Measurements from ENCODE around the gene KRTAP9-1. TPM values are rescaled to one million over a fixed set of nuclear protein-coding genes. Genes with fewer than 3 reads are reported as not detected.
A peak's percentile ranks its signal among the peaks of the same experiment; 100 is the strongest.
"Not testable (repeated sequence)": the region's sequence is repeated elsewhere in the genome, so short reads cannot be mapped to it uniquely, and the experiment has no call there.

Gene KRTAP9-1
- total and polyA plus RNA-seq, 2 donors from 2014 or later = not detected

DNA sequence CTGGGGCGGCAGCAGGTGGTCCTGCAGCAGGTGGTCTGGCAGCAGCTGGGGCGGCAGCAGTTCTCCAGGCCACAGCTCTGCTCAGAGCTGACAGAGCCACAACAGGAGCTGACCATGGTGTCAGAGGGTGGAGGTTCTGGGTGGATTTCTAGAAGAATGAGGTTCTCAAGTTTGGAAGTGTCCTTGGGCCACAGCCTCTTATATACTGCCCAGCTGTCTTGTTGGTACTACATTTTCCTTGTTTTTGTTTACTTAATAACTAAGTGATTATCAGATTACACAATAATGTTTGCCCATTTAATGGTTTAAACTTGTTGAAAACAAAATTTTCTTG lies 40.1 kb upstream of the KRTAP9-1 start, which contains the start of gene KRTAP4-5:
Gene KRTAP4-5 (minus strand): TSS at position 174 of the 334 bp plus-strand sequence. CDS start 58 bp downstream, at position 116.
- Histone ChIP-seq H3K4me1 (ENCODE audit: control insufficient read depth in 2 of 3, insufficient read depth in 2 of 3, low read depth in 1 of 3, low read length in 3 of 3) (no peaks in the 10 kb centered on the region), H3K9me3 (ENCODE audit: control insufficient read depth in 2 of 3, insufficient read depth in 1 of 3, low read length in 3 of 3) (no peaks in the 10 kb centered on the region), H3K27me3 (ENCODE audit: control insufficient read depth, insufficient read depth, low read length) (no peaks in the 10 kb centered on the region), H3K27ac (ENCODE audit: low read depth in 2 of 2, low read length in 2 of 2) (no peak within 1 kb of the TSS), H3K36me3 (ENCODE audit: control insufficient read depth in 2 of 3, insufficient read depth in 3 of 3, low read length in 3 of 3) (no peaks in the 10 kb centered on the region), H3K4me3 (ENCODE audit: low read length in 3 of 3) (no peak within 1 kb of the TSS), H3K9ac (ENCODE audit: low read length in 3 of 3) (no peak within 1 kb of the TSS)
- FAIRE-seq = no peak
- no peak for TF ChIP-seq CTCF (IDR thresholded peaks at IDR 0.05; ENCODE audit: borderline replicate concordance, extremely low read depth, insufficient read depth)
- intact Hi-C loops (cut with DNase I) = no loop called here
- no peak for DNase-seq

DNA sequence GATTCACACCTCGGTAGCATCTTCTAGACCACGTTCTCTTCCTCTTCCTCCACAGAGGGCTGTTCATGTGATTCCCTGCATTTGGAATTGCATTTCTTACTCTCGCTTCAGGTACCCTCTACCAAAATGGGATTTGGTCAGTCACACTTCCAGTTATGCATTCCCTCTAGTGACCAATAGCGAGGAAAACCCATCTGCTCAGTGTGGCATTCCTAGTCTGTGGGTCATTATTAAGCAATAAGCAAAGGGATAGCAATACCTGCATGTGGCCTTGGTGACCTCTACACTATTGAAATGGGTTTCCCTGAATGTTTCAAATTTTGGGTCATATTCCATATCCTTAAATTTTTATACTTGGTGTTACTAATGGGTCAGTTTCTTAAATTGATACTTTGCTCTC lies 39.7 kb upstream of the KRTAP9-1 start:
- no peaks in the 10 kb centered on the region for H3K36me3 ChIP-seq (ENCODE audit: control insufficient read depth in 2 of 3, insufficient read depth in 3 of 3, low read length in 3 of 3)
- FAIRE-seq = no peak
- H3K9me3 ChIP-seq (ENCODE audit: control insufficient read depth in 2 of 3, insufficient read depth in 1 of 3, low read length in 3 of 3) = no peaks in the 10 kb centered on the region
- no peaks in the 10 kb centered on the region for H3K4me1 ChIP-seq (ENCODE audit: control insufficient read depth in 2 of 3, insufficient read depth in 2 of 3, low read depth in 1 of 3, low read length in 3 of 3)
- no peak overlapping the region for H3K9ac ChIP-seq (ENCODE audit: low read length in 3 of 3)
- no peak overlapping the region for H3K4me3 ChIP-seq (ENCODE audit: low read length in 3 of 3)
- intact Hi-C loops (cut with DNase I) = no loop called here
- no peak for DNase-seq
- TF ChIP-seq CTCF (IDR thresholded peaks at IDR 0.05; ENCODE audit: borderline replicate concordance, extremely low read depth, insufficient read depth) = no peak
- H3K27me3 ChIP-seq (ENCODE audit: control insufficient read depth, insufficient read depth, low read length) = no peaks in the 10 kb centered on the region
- H3K27ac ChIP-seq (ENCODE audit: low read depth in 2 of 2, low read length in 2 of 2) = no peak overlapping the region

- no peaks in the 10 kb centered on the region for H3K9me3 ChIP-seq (ENCODE audit: control insufficient read depth in 2 of 3, insufficient read depth in 1 of 3, low read length in 3 of 3)
- H3K27ac ChIP-seq (ENCODE audit: low read depth in 2 of 2, low read length in 2 of 2) = no peak overlapping the region
- DNase-seq = no peak
- H3K4me1 ChIP-seq (ENCODE audit: control insufficient read depth in 2 of 3, insufficient read depth in 2 of 3, low read depth in 1 of 3, low read length in 3 of 3) = no peaks in the 10 kb centered on the region
- no peak overlapping the region for H3K9ac ChIP-seq (ENCODE audit: low read length in 3 of 3)
- intact Hi-C loops (cut with DNase I) = no loop called here
- H3K4me3 ChIP-seq (ENCODE audit: low read length in 3 of 3) = no peak overlapping the region
- no peaks in the 10 kb centered on the region for H3K36me3 ChIP-seq (ENCODE audit: control insufficient read depth in 2 of 3, insufficient read depth in 3 of 3, low read length in 3 of 3)
- no peak for TF ChIP-seq CTCF (IDR thresholded peaks at IDR 0.05; ENCODE audit: borderline replicate concordance, extremely low read depth, insufficient read depth)
- FAIRE-seq = no peak
- H3K27me3 ChIP-seq (ENCODE audit: control insufficient read depth, insufficient read depth, low read length) = no peaks in the 10 kb centered on the region
Measured at GRCh38 chr17:41151525-41151924, 38.2 kb upstream of the KRTAP9-1 start.

GRCh38 chr17:41153856-41154255 lies 35.8 kb upstream of the KRTAP9-1 start:
- Histone ChIP-seq H3K9ac (ENCODE audit: low read length in 3 of 3) (no peak overlapping the region), H3K36me3 (ENCODE audit: control insufficient read depth in 2 of 3, insufficient read depth in 3 of 3, low read length in 3 of 3) (no peaks in the 10 kb centered on the region), H3K4me3 (ENCODE audit: low read length in 3 of 3) (no peak overlapping the region), H3K27me3 (ENCODE audit: control insufficient read depth, insufficient read depth, low read length) (no peaks in the 10 kb centered on the region), H3K27ac (ENCODE audit: low read depth in 2 of 2, low read length in 2 of 2) (no peak overlapping the region), H3K9me3 (ENCODE audit: control insufficient read depth in 2 of 3, insufficient read depth in 1 of 3, low read length in 3 of 3) (no peaks in the 10 kb centered on the region), H3K4me1 (ENCODE audit: control insufficient read depth in 2 of 3, insufficient read depth in 2 of 3, low read depth in 1 of 3, low read length in 3 of 3) (no peaks in the 10 kb centered on the region)
- no peak for TF ChIP-seq CTCF (IDR thresholded peaks at IDR 0.05; ENCODE audit: borderline replicate concordance, extremely low read depth, insufficient read depth)
- intact Hi-C loops (cut with DNase I) = no loop called here
- FAIRE-seq (no peak), DNase-seq (no peak)

GRCh38 chr17:41160190-41160589 lies 29.5 kb upstream of the KRTAP9-1 start:
- FAIRE-seq; H3K27me3 ChIP-seq (ENCODE audit: control insufficient read depth, insufficient read depth, low read length); H3K4me3 ChIP-seq (ENCODE audit: low read length in 3 of 3); H3K9ac ChIP-seq (ENCODE audit: low read length in 3 of 3); H3K9me3 ChIP-seq (ENCODE audit: control insufficient read depth in 2 of 3, insufficient read depth in 1 of 3, low read length in 3 of 3); H3K4me1 ChIP-seq (ENCODE audit: control insufficient read depth in 2 of 3, insufficient read depth in 2 of 3, low read depth in 1 of 3, low read length in 3 of 3); H3K27ac ChIP-seq (ENCODE audit: low read depth in 2 of 2, low read length in 2 of 2); H3K36me3 ChIP-seq (ENCODE audit: control insufficient read depth in 2 of 3, insufficient read depth in 3 of 3, low read length in 3 of 3); intact Hi-C loops (cut with DNase I): not testable (repeated sequence)
- peak in 1 of 5 donors; percentile 35 for DNase-seq

Data from kidney (tissue), 14 donors.